ENCODE results near the gene SAG.

Gene SAG

GRCh38 chr2:233307565-233307964 is at the start of gene SAG:
Gene SAG, plus strand, starts transcription at chr2:233307816. Its CDS starts 1,374 bp downstream, at chr2:233309190.
- no peak for DNase-seq (ENCODE audit: low read depth)

- no peak for DNase-seq (ENCODE audit: low read depth)
Measured at GRCh38 chr2:233258211-233258610, 49.4 kb upstream of the SAG start.

- DNase-seq (ENCODE audit: low read depth) = no peak
Measured at GRCh38 chr2:233259730-233260129, 47.9 kb upstream of the SAG start.

- DNase-seq (ENCODE audit: low read depth) = no peak
Measured at GRCh38 chr2:233260661-233261060, 47.0 kb upstream of the SAG start.

GRCh38 chr2:233261819-233262555 is 45.6 kb upstream of the SAG start:
- DNase-seq (ENCODE audit: low read depth) = no peak

- DNase-seq (ENCODE audit: low read depth) = no peak
Measured at GRCh38 chr2:233262562-233262961, 45.1 kb upstream of the SAG start.

- no peak for DNase-seq (ENCODE audit: low read depth)
Measured at GRCh38 chr2:233263045-233263570, 44.5 kb upstream of the SAG start.

- DNase-seq (ENCODE audit: low read depth) = no peak
Measured at GRCh38 chr2:233264667-233265066, 42.9 kb upstream of the SAG start.

- DNase-seq (ENCODE audit: low read depth) = no peak
Measured at GRCh38 chr2:233265899-233266431, 41.7 kb upstream of the SAG start.

GRCh38 chr2:233266481-233266880 is 41.1 kb upstream of the SAG start:
- no peak for DNase-seq (ENCODE audit: low read depth)

GRCh38 chr2:233267516-233268245 is 39.9 kb upstream of the SAG start:
- DNase-seq (ENCODE audit: low read depth) = peak; percentile 52

- DNase-seq (ENCODE audit: low read depth) = no peak
Measured at GRCh38 chr2:233270366-233270765, 37.2 kb upstream of the SAG start.

GRCh38 chr2:233270951-233271350 is 36.7 kb upstream of the SAG start:
- DNase-seq (ENCODE audit: low read depth) = no peak

GRCh38 chr2:233271693-233272092 is 35.9 kb upstream of the SAG start:
- no peak for DNase-seq (ENCODE audit: low read depth)

GRCh38 chr2:233273120-233273519 is 34.5 kb upstream of the SAG start:
- DNase-seq (ENCODE audit: low read depth) = peak; percentile 28

GRCh38 chr2:233275223-233275622 is 32.4 kb upstream of the SAG start:
- no peak for DNase-seq (ENCODE audit: low read depth)

- DNase-seq (ENCODE audit: low read depth) = no peak
Measured at GRCh38 chr2:233278921-233279320, 28.7 kb upstream of the SAG start.

GRCh38 chr2:233280114-233280693 is 27.4 kb upstream of the SAG start:
- DNase-seq (ENCODE audit: low read depth) = no peak

- DNase-seq (ENCODE audit: low read depth) = no peak
Measured at GRCh38 chr2:233281553-233281952, 26.1 kb upstream of the SAG start.

- DNase-seq (ENCODE audit: low read depth) = no peak
Measured at GRCh38 chr2:233281992-233282603, 25.5 kb upstream of the SAG start.

- DNase-seq (ENCODE audit: low read depth) = no peak
Measured at GRCh38 chr2:233285921-233286320, 21.7 kb upstream of the SAG start.

- DNase-seq (ENCODE audit: low read depth) = no peak
Measured at GRCh38 chr2:233287871-233288270, 19.7 kb upstream of the SAG start.

Data from activated T-cell treated with anti-CD3 and anti-CD28 coated beads for 48 hours (primary cell).